Choroid plexus epithelial cell (primary cell): ENCODE results near the gene TTC33.

Experiments
- DNase-seq: peaks from one replicate; pipeline ENCODE4 v3.0.0-alpha.2; 2010; ENCODE audit warnings: low read depth
- H3K4me3 ChIP-seq: 2 replicates; pipeline ENCODE4 v1.5.1; 2011; ENCODE audit warnings: low read depth, mild to moderate bottlenecking, control low read depth, low read length, moderate library complexity
- TF ChIP-seq, protein P1 (sequence below): conservative IDR thresholded peaks from 2 replicates; pipeline ENCODE4 v1.5.1; 2011; ENCODE audit warnings: low read depth, mild to moderate bottlenecking, control low read depth, inconsistent platforms, low read length, moderate library complexity

The TTC33 gene

DNA sequence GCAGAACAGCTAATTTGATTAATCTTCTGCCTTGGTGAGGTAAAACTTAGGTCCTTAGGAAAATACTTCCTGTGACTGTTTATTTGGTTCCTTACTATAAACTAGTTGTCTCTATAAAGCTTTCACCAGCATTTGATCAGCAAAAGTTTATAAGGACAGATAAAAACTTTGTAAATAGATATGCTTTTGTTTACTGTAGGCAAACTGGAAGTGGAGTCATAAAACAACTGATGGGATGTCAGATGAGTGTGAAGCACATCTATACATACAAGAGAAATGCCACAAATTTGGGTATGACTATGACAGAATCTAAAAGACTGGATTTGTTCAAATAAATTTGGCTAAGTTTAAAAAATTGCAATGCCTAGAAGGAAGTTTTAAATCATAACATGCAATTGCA lies 70.6 kb downstream of the TTC33 start:
- DNase-seq: no peak
- peak overlapping the region; percentile 88 for H3K4me3 ChIP-seq
- TF ChIP-seq, protein P1, sequence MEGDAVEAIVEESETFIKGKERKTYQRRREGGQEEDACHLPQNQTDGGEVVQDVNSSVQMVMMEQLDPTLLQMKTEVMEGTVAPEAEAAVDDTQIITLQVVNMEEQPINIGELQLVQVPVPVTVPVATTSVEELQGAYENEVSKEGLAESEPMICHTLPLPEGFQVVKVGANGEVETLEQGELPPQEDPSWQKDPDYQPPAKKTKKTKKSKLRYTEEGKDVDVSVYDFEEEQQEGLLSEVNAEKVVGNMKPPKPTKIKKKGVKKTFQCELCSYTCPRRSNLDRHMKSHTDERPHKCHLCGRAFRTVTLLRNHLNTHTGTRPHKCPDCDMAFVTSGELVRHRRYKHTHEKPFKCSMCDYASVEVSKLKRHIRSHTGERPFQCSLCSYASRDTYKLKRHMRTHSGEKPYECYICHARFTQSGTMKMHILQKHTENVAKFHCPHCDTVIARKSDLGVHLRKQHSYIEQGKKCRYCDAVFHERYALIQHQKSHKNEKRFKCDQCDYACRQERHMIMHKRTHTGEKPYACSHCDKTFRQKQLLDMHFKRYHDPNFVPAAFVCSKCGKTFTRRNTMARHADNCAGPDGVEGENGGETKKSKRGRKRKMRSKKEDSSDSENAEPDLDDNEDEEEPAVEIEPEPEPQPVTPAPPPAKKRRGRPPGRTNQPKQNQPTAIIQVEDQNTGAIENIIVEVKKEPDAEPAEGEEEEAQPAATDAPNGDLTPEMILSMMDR: no peak

DNA sequence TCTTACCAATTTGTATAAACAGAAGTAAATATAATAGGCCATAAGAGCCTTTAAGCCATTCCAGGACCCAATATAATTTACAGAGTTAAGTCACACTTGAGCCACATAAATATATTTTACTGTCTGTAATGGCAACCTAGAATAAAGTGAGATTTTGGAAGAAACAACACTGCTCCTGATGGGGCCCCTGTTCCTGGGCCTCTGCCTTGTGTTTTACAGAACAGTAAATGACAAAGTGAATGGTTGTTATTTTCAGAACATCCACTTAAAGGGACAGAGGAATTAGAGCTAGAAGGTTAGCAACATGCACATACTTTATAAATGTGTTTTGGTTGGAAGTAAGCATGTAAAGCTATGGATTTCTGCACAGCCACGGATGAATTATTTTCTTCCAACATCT lies 72.5 kb downstream of the TTC33 start:
- peak overlapping the region; percentile 88 for H3K4me3 ChIP-seq
- DNase-seq: no peak
- TF ChIP-seq, protein P1: no peak

DNA sequence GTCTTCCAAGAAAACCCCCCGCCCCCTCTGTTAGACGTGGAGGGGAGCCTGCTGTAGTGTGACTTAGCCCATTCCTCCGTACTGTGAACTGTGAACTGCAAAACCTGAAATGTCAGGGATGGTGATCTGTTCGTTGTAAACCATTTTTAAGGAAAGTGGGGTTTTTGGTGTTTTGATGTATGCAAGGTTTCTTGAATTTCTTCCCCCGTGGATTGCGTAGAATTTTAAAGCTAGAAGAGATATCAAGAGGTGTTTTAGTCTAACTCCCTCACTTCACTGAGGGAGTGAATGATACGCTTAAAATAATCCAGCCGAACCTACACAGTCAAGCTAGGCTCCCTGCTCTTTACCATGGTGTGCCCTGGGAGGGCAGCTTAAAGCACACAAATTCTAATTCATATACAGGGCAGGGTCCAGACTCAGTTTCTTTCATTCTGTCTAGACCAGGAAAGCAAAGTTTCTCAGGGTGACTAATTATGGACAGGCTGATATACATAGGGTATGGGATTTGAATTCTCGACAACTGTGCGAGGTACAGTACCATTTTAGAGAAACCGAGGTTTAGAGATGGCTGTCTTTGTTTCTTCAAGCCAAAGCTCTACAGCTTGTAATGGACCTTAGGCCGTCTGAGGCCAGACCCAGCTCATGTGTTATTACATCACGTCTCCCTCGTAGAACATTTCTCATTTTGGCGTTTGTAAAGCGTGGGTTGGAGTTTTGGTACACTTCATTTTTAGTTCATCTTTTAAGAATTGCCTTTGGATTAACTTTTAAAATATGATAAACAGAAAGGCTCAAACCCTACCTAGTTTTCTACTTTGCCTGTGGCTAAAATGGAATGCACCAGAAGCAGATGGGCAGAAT lies 73.4 kb downstream of the TTC33 start:
- peak; percentile 71 for DNase-seq
- TF ChIP-seq, protein P1: no peak
- peak overlapping the region; percentile 88 for H3K4me3 ChIP-seq

DNA sequence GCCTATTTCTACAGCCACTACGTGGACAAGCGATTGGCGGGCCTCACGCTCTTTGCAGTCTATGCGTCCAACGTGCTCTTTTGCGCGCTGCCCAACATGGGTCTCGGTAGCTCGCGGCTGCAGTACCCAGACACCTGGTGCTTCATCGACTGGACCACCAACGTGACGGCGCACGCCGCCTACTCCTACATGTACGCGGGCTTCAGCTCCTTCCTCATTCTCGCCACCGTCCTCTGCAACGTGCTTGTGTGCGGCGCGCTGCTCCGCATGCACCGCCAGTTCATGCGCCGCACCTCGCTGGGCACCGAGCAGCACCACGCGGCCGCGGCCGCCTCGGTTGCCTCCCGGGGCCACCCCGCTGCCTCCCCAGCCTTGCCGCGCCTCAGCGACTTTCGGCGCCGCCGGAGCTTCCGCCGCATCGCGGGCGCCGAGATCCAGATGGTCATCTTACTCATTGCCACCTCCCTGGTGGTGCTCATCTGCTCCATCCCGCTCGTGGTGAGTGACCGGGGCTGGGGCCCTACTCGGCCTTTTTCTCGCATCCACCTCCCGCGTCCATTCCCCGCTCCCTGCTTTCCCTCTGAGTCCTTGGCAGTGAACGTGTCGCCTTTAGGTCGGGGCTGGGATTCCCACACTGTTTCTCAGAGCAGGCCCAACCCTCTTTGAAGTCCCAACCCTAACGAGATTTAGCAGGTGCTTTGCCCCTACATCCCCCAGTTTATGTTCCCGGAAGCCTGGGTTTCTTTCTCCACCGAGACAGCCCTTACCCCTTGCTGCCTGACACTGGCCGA lies 74.2 kb downstream of the TTC33 start:
- H3K4me3 ChIP-seq: peak overlapping the region; percentile 88
- no peak for DNase-seq
- TF ChIP-seq, protein P1: no peak

DNA sequence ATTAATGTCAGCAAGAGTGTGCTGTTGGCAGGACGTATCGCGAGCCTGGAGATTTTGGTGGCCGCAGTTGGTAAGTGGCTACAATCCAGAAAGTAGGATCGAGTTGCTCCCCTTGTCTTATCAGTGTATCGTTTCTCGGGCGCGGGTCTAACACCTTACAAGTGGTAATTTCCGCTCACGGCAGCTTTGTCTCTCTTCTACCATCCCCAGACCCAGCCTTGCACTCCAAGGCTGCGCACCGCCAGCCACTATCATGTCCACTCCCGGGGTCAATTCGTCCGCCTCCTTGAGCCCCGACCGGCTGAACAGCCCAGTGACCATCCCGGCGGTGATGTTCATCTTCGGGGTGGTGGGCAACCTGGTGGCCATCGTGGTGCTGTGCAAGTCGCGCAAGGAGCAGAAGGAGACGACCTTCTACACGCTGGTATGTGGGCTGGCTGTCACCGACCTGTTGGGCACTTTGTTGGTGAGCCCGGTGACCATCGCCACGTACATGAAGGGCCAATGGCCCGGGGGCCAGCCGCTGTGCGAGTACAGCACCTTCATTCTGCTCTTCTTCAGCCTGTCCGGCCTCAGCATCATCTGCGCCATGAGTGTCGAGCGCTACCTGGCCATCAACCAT lies 74.9 kb downstream of the TTC33 start:
- TF ChIP-seq, protein P1: peak; percentile 48
- DNase-seq: peak; percentile 54
- H3K4me3 ChIP-seq: peak overlapping the region; percentile 88

DNA sequence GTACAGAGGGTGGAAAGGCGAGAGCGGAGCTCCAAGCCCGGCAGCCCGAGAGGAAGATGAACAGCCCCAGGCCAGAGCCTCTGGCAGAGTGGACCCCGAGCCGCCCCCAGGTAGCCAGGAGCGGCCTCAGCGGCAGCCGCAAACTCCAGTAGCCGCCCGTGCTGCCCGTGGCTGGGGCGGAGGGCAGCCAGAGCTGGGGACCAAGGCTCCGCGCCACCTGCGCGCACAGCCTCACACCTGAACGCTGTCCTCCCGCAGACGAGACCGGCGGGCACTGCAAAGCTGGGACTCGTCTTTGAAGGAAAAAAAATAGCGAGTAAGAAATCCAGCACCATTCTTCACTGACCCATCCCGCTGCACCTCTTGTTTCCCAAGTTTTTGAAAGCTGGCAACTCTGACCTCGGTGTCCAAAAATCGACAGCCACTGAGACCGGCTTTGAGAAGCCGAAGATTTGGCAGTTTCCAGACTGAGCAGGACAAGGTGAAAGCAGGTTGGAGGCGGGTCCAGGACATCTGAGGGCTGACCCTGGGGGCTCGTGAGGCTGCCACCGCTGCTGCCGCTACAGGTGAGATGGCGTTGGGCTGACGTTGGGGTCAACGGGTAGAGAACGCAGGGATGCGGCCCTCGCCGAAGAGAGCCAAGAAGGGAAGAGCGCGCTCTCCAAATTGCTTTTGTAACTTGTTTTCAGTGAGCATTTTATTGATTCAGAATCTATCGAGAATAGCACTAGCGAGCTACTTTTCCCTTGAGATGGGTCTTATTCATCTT lies 75.7 kb downstream of the TTC33 start, which contains the start of gene PTGER4:
TSS of gene PTGER4 (plus strand) at position 3 of the 769 bp plus-strand sequence. CDS start 1,079 bp downstream, outside the sequence.
- TF ChIP-seq, protein P1: no peak
- peak within 1 kb of the TSS; percentile 88 for H3K4me3 ChIP-seq
- DNase-seq: no peak
